ENCODE measurements around the gene QPCTL. TPM values are rescaled to one million over a fixed set of nuclear protein-coding genes. Genes with fewer than 3 reads are reported as not detected.

QPCTL gene
- total and polyA plus RNA-seq, 2 of the 4 experiments (the other 2 are of a cell fraction): 6.6 to 11.5 TPM

DNA sequence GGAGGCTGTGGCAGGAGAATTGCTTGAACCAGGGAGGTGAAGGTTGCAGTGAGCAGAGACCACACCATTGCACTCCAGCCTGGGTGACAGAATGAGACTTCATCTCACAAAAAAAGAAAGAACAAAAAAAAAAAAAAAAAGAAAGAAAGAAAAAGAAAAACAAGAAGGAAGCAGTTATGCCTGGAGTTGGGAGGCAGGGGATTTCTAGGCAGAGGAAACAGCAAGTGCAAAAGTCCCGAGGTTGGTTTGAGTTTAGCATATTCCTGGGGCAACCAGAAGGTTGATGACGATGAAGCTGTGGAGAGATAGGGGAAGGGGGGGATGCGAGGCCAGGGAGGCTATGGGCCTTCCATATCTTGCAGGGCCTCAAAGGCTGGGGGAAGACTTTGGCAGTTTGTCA lies 41.7 kb upstream of the QPCTL start:
- 75% methylated on average over 1 of the region's 3 CpGs; no CpG with 5 or more reads in 1 of the 2 experiments for WGBS, 2 experiments (ENCODE audit: extremely low coverage in 2 of 2, insufficient read length in 1 of 2)
- ChIA-PET POLR2A (ENCODE audit: unreplicated experiment) (no interaction called here), CTCF (interaction anchor here (1.5 kb wide), 1 partner anchor 9 kb away, joined by 5 read pairs; no protein-coding TSS in a partner anchor)
- Histone ChIP-seq H3K9me3 (ENCODE audit: control insufficient read depth, insufficient read depth, low read length) (no peaks in the 10 kb centered on the region), H2AK5ac (ENCODE audit: low read depth, low read length) (no peak overlapping the region), H3K56ac (ENCODE audit: extremely low read depth, insufficient read depth, low read length) (no peak overlapping the region), H3K23ac (ENCODE audit: low read depth, low read length) (no peak overlapping the region), H3K9ac (ENCODE audit: low read depth, low read length) (no peak overlapping the region), H2BK5ac (ENCODE audit: low read depth, low read length, poor library complexity, severe bottlenecking) (no peak overlapping the region), H2AK9ac (replicated peaks; ENCODE audit: low read depth, low read length, poor library complexity) (no peak overlapping the region), H4K8ac (ENCODE audit: low read depth in 2 of 2, low read length in 2 of 2) (no peak overlapping the region), H3K4ac (ENCODE audit: low read depth, low read length) (no peak overlapping the region), H2BK15ac (ENCODE audit: low read depth, low read length) (no peak overlapping the region), H3K9me1 (ENCODE audit: insufficient read depth, low read length) (no peaks in the 10 kb centered on the region), H4K91ac (ENCODE audit: insufficient read depth, low read depth, low read length) (no peak overlapping the region), H3K79me1 (ENCODE audit: low read depth in 1 of 2, low read length in 2 of 2) (no peaks in the 10 kb centered on the region), H3K4me2 (ENCODE audit: low read depth, low read length) (no peak overlapping the region), H2BK120ac (ENCODE audit: low read depth, low read length) (no peak overlapping the region), H3K14ac (replicated peaks; ENCODE audit: low read depth, low read length) (no peak overlapping the region), H2AFZ (replicated peaks; ENCODE audit: low read length, poor library complexity) (no peak overlapping the region), H3K4me3 (ENCODE audit: insufficient read depth, low read depth, low read length) (no peak overlapping the region), H4K5ac (ENCODE audit: low read depth, low read length) (no peak overlapping the region), H2BK20ac (ENCODE audit: low read depth, low read length) (no peak overlapping the region), H3K4me1 (ENCODE audit: control insufficient read depth, insufficient read depth, low read length) (no peaks in the 10 kb centered on the region), H4K20me1 (ENCODE audit: insufficient read depth, low read length) (no peaks in the 10 kb centered on the region; the same call in 1 of the 2 replicates), H3K36me3 (ENCODE audit: control insufficient read depth, insufficient read depth, low read length) (no peaks in the 10 kb centered on the region), H3K18ac (ENCODE audit: low read depth, low read length) (no peak overlapping the region), H3K27me3 (ENCODE audit: control insufficient read depth, insufficient read depth, low read length) (peaks cover 2% of the 10 kb centered on the region), H3K27ac (ENCODE audit: insufficient read depth, low read length) (no peak overlapping the region)
- dilution Hi-C loops (cut with HindIII; ENCODE audit: low sequenced_read_pairs, unreplicated experiment): no loop called here
- in situ Hi-C loops (cut with MboI; ENCODE audit: low sequenced_read_pairs): no loop called here
- BruUV-seq (replicated peaks): no TSS peak
- no peak for ATAC-seq (ENCODE audit: low read depth)
- no peak for DNase-seq
- intact Hi-C loops (cut with micrococcal nuclease): no loop called here
- TF ChIP-seq MAFK (IDR thresholded peaks at IDR 0.05; ENCODE audit: low read depth, low read length): no peak
- TF ChIP-seq POLR2A (IDR thresholded peaks at IDR 0.05; ENCODE audit: low read depth, low read length): no peak
- no peak for TF ChIP-seq MAZ (IDR thresholded peaks at IDR 0.05; ENCODE audit: borderline replicate concordance, low read depth, low read length)
- TF ChIP-seq CHD1 (IDR thresholded peaks at IDR 0.05; ENCODE audit: low read depth, low read length): no peak
- TF ChIP-seq RFX5 (IDR thresholded peaks at IDR 0.05; ENCODE audit: low read depth, low read length): no peak

Measured in IMR-90 (cell line).